Effector CD4-positive, alpha-beta T cell (primary cell): ENCODE data around the gene SNX5.

ENCODE experiments used
- DNase-seq: peaks from one replicate; pipeline ENCODE4 v3.0.0-alpha.2; 2020
- total RNA-seq: gene quantifications from one replicate; lab custom pipeline; 2026; lab: John Stamatoyannopoulos, UW

The SNX5 gene
- 66.4 reads per million, percentile 74 among the genes with 10 or more reads in this experiment for total RNA-seq

- peak; percentile 98 for DNase-seq
These were observed at the start of gene SNX5, which contains the start of gene MGME1 for GRCh38 chr20:17968366-17969277. SNX5 (minus strand) TSS chr20:17968794; CDS start chr20:17968425, 369 bp downstream. MGME1 (plus strand) TSS chr20:17969018; CDS start chr20:17969860, 842 bp downstream.

GRCh38 chr20:18018100-18018499 lies 49.5 kb upstream of the SNX5 start:
- DNase-seq: no peak

DNA sequence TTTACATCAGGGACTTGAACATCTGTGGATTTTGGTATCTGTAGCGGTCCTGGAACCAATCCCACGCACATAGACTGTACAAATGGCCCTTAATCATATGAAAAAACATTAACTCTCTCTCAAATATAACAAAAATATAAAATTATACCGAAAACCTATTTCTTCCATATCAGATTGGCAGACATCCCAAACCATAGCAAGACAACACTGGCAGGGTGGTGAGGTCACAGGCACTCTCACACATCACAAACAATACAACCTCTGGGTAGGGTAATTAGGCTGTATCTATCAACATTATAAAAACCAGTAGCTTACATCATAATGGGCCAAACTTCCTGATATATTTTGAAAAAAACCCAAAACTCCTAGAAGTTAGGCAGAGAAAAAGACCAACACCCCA lies 48.2 kb upstream of the SNX5 start:
- DNase-seq: no peak

DNA sequence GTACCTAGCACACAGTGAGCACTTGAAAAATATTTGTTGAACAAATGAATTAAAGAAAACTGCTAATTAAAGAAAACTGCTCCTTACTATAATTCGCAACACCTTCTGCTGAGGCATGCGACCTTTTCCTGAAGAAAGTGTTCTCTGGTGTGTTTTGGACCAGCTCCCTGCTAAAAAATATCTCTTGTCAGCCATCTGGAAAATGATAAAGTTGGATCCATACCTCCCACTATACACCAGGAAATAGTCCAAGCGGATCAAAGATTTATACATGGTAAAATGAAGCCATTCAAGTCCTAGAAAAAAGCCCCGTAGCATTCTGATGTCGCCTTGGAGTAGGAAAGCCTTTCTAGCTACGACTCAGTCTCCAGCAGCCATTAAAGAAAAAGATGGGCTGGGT lies 45.8 kb upstream of the SNX5 start:
- no peak for DNase-seq

GRCh38 chr20:18012901-18013300 lies 44.3 kb upstream of the SNX5 start:
- DNase-seq: no peak

- no peak for DNase-seq
These were observed 43.5 kb upstream of the SNX5 start for GRCh38 chr20:18011951-18012645.

DNA sequence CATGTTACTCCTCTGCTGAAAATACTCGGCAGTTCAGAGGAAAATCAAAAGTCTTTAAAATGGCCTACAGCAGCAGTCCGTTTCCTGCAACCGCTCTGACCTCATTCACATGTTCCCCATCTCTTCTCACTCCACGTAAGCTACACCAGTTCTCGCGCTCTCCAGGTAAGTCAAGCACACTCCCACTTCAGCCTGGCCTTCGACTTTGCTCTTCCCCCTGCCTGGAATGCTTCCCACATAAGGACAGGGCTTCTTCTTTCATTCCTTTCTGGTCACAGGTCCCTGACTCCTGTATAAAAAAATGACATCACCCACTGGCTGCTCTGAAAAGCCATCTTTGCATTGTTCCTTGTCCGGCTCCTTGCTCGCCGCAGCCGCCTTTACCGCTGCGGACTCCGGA lies 42.9 kb upstream of the SNX5 start:
- no peak for DNase-seq

DNA sequence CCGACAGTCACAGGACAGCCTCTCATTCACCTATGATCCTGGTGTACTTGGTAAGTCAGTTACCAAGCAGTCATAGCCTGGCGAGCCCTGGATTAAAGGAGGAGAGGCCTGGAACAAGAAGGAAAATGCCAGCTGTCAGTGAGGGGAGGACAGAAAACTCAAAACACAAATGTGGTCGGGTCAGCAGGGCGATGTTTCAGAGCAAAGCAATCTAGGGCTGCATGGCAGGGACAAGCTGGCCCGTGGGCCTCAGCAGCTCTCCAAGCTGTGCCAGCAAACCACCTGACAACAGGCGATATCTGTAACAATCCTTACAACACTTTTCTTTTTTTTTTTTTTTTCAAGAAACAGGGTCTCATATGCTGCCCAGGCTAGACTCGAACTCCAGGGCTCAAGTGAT lies 40.5 kb upstream of the SNX5 start:
- DNase-seq: no peak

GRCh38 chr20:18007534-18008292 lies 39.1 kb upstream of the SNX5 start:
- no peak for DNase-seq

- DNase-seq: no peak
These were observed 38.1 kb upstream of the SNX5 start for GRCh38 chr20:18006684-18007083.

GRCh38 chr20:18005990-18006364 lies 37.4 kb upstream of the SNX5 start:
- DNase-seq: no peak

GRCh38 chr20:18005170-18005989 lies 36.8 kb upstream of the SNX5 start:
- no peak for DNase-seq

DNA sequence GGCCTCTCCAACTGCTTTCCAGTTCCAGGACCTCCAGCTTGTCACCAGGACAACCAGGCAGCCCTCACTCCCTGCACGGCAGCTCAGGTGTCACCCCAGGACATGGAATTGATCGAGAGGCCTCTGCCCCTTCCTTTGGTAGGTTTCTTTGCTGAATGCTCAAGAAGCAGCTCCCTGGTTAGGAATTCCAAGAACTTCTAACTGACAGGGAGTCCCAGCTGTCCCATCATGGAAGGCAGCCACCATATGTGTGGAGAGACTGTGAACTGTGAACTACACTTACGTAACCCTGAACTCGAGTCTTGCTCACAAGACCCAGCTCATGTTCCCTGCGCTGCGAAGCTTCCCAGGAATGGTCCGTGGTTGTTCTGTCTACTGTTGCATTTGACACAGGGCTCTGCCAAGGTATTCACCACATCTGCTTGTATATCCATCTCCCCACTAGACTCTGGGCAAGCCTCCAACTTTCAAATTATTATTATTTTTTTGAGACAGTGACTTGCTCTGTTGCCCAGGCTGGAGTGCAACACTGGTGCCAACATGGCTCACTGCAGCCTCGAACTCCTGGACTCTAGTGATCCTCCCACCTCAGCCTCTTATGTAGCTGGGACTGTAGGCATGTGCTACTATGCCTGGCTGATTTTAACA lies 35.9 kb upstream of the SNX5 start:
- DNase-seq: no peak

DNA sequence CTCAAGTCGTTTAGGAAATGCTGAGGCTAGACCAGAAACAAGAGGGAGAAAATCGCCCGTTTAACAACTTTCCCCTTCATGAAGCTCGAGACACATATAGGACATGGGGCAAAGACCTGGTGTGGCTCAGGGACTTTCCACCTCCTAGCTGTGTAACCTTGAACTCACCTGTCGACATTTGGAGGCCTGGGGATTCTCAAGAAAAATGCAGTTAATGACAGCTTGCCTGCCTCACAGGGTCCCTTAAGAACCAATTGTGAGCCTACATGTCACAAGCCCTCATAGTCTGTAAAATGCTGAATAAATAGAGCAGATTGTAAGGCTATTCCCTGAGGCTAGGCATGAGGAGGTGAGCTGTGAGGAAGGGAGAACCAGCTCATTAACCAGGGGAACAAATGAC lies 35.3 kb upstream of the SNX5 start:
- no peak for DNase-seq

- no peak for DNase-seq
These were observed 32.7 kb upstream of the SNX5 start for GRCh38 chr20:18001131-18001921.

DNA sequence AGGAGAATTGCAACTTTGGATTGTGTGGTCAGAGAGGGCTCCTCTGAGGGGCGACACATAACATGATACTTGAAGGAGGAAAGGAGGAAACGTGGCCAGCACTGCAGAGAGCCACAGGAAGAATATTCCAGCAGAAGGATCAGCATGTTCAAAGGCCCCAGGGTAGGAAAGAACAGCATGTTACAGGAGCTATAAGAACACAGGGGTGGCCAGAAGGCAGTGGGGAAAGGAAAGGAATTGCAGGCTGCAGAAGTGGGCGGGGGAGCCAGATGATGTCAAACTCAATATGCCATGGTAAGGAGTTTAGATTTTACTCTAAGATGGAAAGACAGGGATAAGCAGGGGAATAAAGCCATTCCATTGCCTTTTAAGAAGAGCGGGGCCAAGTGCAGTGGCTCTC lies 31.0 kb upstream of the SNX5 start:
- DNase-seq: no peak

DNA sequence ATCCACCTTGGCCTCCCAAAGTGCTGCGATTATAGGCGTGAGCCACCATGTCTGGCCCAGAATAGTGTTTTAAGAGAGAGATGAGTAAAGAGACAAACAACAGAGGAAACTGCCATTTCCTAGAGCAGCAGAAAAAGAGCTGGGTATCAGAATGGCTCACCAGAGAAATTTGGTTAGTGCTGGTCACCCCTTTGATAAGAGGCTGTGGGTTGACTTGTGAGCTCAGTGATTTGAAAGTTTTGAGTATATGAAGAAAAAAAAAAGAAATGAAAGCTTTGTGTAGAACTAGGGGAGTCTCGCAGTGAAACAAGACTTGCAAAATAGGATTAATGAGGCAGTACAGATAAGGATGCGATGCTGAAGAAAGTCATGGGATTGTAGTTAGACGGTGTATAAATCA lies 29.9 kb upstream of the SNX5 start:
- DNase-seq: no peak

GRCh38 chr20:17995967-17996819 lies 27.6 kb upstream of the SNX5 start:
- peak; percentile 17 for DNase-seq

DNA sequence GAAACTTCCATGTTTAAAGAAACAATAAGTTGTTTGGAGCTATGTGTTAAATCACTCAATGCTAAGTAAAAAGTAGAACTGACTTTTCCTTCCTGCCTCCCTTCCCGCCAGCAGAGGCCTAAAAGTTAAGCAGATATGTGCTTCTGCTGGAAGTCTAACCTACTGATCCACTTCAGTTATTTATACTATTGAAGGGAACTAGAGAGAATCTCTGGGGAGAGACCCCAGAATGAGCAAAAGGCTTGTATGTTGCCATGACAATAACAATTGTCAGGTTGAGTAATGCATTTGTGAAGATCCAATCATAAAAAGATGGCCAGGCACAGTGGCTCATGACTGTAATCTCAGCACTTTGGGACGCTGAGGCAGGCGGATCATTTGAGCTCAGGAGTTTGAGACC lies 25.0 kb upstream of the SNX5 start:
- DNase-seq: no peak
